Right forelimb (tissue), 1 donor: ENCODE data around the gene ULK2.
"Not testable (repeated sequence)": the region's sequence is repeated elsewhere in the genome, so short reads cannot be mapped to it uniquely, and the experiment has no call there.

ENCODE experiments used
- DNase-seq: peaks from one replicate; pipeline ENCODE4 v3.0.0-alpha.2; 2018

Gene ULK2

DNA sequence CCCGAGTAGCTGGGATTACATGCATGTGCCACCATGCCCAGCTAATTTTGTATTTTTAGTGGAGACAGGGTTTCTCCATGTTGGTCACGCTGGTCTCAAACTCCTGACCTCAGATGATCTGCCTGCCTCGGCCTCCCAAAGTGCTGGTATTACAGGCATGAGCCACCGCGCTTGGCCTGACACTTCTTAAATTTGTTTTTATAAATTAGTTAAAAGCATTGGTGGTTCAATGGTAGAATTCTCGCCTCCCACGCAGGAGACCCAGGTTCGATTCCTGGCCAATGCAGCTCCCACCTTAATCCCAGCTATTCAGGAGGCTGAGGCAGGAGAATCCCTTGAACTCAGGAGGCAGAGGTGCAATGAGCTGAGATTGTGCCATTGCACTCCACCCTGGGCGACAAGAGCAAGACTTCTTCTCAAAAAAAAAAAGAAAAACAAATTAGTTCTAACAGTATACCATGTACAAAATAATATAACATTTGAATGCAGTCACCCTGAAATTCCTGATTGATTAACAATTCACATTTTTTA, 7.0 kb downstream of the ULK2 start:
- not testable (repeated sequence) for DNase-seq

DNA sequence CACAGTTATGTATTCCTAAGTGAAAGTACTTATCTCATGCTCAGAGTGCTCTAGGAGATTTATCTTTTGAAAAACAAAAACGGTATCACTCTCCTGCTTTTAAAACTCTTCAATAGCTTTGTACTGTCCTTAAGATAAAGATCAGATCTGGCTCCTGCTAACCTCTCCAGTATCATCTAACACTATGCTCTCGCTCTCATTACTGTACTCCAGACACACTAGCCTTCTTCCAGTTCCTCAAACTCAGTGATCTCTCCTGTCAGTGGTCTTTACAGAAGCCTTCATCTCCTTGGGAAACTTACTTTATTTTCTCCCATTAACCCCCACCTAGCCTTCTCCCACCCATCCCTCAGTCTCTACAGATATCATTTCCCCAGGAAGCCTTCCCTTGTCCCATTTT, 10.1 kb downstream of the ULK2 start:
- no peak for DNase-seq

DNA sequence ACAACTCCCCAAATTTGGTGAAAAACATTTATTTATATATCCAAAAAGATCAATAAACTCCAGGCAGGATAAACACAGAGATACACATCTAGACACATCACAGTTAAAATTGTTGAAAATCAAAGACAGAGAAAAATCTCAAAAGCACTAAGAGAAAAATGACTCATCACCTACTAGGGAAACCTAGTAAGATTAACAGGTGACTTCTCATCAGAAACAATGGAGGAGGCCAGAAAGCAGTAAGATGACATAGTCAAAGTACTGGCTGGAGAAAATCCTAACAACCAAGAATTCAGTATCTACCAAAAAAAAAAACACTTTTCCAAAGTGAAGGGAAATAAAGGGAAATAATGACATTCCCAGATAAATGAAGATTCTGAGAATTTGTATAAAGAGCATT, 33.8 kb downstream of the ULK2 start:
- no peak for DNase-seq

DNA sequence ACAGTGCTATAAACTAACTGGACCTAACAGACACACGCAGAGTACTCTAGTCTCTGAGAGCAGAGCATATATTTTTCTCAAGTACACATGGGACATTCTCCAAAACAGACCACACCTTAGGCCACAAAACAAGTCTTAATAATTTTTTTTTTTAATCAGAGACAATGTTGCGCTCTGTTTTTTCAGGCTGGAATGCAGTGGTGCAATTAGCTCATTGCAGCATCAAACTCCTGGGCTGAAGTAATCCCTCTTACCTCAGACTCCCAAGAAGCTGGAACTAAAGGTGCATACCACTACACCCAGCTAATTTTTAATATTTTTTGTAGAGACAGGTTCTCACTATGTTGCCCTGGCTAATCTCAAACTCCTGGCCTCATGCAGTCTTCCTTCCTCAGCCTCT, 37.7 kb downstream of the ULK2 start:
- DNase-seq, result no peak

DNA sequence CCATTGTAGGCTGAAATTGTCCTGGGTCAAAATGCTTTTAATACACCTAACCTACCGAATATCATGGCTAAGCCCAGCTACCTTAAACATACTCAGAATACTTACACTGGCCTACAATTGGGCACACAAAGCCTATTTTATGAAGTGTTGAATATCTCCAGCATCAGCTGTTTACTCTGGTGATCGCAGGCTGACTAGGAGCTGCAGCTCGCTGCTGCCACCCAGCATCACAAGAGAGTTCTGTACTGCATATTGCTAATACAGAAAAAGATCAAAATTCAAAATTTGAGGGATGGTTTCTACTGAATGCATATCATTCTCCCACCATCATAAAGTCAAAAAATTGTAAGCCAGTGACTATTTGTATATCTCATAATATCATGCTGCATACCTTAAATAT, 55.3 kb downstream of the ULK2 start:
- DNase-seq, result no peak

DNA sequence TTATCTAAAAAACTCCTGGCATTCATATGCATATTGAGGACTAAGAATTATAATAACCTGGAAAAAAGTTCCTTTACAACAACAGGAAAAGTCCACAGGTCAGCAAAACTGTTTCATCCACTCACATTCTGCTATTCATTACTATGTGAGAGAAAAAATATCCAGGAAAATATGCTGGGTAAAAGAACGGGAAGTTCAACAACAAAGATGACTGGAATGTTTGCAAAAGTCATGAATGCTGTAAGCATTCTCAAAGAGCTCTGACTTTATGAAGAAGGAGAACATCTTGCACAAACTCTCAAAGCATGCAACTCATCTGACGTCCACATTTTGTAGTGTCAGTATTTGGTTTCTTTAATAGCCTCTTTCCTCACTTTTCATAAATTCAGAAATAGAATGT, 62.7 kb downstream of the ULK2 start:
- DNase-seq, result no peak

DNA sequence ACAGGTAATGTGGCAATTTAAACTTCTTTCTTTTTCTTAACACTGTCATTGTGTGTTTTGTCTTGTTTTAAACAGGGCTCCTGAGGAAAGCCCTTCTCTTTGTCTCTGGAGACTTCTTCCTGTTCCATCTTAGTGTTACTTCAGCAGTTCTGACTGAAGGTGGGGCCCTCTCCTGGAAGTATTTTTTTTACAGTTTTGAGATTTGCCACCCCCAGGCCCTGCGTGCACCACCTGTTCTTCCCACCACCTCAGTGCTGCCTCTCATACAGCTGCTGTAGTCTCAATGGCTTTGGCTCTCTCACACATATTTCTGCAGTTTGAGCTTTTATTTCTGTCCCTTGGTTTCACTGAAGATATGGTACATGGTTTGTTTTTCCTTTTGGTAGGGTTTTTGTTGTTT, 67.2 kb downstream of the ULK2 start:
- DNase-seq, result no peak

DNA sequence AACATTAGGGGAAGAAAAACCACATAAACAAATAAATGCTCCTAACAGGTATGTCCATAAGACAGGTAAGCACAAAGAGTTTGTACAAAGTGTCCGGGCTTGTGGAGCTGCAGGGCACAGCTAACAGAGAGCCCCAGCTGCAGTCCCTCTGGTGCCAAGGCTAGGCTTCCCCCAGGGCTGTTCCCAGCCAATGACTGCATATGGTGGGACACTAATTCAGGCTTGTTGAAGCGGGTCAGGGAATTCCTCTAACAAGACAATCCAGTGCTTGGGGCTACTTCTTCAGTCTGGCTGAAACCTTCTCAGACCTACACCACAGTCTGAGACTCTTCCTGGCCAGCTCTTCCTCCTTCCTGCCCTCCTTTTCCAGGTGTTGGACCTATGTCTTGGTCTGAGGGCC, 67.9 kb downstream of the ULK2 start:
- DNase-seq, result no peak

DNA sequence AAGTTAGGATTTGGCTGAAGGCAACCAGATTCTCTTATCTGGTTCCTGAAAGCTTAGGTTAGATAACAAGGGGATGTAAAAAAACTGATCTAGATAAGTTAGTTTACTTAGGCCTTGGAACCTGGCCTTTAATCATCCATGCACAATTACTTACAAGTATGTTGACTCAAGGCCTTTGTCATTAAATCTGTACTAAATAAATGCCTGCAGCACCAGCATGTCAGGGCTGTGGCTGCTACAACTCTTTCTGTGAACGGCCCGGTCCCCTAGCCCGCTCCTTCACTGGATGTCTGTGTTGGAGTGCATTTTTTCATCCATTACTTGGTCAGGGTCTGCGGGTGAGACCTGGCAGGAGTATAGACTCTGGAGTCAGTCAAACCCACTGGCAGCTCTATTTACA, 71.3 kb downstream of the ULK2 start:
- DNase-seq, result no peak

DNA sequence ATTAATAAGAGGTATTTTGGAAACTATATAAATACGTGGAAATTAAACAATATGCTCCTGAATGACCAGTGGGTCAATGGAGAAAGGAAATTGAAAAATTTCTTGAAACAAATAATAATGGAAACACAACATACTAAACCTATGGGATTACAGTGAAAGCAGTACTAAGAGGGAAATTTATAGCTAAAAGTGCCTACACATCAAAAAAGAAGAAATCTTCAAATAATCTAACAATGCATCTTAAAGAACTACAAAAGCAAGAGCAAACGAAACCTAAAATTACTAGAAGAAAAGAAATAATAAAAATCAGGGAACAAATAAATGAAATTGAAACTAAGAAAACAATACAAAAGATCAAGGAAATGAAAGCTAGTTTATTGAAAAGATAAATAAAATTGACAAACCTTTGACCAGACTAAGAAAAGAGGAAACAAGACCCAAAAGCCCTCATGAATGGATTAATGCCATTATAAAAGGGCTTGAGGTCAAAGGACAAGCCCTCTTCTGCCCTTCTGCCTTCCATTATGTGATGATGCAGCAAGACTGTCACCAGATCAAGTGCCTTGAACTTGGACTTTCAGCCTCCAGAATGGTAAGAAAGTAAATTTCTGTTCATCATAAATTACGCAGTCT, 75.7 kb downstream of the ULK2 start:
- DNase-seq, result no peak

DNA sequence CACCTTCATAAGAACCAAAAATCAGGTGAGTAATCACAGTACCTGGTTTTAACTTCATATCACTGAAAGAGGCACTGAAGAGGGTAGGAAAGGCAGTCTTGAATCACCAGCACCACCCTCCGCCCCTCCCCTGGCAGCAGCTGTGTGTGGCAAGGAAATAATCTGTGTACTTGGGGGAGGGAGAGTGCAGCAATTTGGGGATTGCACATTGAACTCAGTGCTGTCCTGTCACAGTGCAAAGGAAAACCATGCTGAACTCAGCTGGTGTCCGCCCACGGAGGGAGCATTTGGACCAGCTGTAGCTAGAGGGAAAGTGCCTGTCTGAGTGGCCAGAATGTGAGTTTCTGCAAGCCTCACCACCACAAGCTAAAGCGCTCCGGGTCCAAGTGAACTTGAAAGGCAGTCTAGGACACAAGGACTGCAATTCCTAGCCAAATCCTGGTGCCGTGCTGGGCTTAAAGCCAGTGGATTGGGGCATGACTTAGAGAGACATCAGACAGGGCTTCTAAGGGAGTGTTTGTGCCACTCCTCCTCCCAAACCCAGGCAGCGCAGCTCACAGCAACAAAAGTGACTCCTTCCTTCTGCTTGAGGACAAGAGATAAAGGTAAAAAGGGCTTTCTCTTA, 79.9 kb downstream of the ULK2 start:
- no peak for DNase-seq

DNA sequence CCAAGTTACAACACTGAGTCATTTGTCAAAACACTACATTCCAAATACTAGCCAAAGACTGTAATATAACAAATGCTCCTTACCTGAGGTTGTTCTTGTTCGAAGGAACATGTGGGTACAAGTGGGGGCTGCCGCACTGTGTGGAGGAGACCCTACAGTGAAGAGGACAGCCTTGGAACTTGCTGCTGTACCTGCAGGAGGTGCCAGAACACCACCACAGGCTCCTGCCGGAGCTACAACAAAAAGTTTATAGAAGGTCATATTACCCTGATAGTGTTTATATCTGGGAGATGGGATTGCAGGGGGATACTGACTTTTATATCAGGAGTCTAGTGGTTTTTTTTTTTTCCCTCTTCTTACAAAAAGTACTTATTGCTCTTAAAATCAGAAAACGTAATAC, 81.9 kb downstream of the ULK2 start:
- DNase-seq, result no peak

DNA sequence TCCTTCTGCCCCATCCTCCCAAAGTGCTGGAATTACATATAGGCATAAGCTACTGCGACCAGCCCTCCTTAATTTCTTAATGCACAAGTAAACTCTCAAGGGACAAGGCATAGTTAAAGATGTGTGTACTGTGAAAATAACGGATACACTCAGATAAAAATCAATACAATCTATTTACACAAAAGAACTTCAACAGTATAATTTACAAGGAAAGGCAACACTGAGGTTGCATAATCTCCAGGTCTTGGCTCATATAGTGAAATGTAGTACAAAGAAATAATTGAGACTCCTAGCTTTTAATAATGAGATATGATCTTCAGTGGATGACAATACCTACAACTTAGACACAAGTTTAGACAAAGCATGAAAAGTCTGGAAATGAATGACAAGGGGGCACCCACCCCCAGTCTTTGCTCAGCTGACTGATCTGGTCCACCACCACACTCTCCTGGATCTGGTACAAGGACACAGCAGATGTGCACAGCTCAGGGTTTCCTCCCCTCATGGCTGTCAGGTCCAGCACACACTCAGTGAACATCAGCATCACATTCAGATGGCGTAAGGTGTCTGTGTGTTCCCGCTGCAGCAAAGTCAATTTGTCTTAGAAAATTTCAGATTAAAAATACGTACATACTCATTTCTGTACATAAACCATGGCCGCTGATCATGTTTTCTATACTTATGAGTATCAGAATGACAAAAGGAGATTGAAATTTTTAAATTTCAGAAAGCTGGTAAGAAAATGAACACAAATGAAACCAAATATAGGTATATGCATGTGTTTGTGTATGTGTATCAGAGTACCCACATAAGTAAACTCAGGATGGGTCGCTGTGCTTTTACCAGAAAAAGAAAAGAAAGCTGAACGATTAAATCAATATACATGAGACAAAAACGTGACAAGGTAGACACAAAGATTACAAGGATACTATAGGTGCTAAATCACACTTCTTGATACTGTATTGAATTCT, 86.0 kb downstream of the ULK2 start:
- DNase-seq, result no peak

DNA sequence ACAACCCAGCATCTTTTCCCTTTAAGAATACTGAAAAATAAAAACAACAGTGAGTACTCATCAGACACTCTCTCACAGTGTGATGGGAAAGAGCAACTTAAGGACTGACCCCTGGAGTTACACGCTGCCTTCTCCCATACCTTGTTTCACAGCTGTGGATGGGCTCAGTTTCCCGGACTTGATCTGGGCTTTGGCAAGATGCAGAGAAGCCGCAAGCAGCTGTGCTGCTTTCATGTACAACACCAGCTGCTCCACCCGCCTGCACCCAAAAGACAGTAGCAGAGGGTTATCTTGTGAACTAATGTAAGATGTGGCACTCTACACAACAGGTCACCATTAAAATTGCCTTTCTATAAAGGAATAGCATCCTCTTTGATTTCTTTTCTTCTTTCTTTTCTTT, 86.9 kb downstream of the ULK2 start:
- no peak for DNase-seq

DNA sequence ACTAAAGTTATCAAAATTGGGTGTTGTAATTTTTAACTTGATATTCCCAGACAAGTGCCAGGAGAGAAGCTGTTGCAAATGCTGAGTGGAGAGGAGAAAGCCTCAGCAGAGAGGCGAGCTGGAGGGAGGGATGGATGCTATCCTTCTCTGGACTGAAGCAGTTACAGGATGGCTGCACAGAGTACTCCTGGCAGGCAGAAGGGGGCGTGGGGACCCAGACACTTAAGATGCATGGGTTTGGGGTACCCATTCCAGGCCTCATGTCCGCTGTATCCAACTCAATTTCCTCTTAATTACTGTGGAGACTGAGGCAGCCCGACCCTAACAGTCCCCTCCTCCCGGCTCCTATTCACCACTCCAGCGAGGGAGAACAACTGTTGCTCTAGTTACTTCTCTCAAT, 94.2 kb downstream of the ULK2 start:
- DNase-seq, result no peak

DNA sequence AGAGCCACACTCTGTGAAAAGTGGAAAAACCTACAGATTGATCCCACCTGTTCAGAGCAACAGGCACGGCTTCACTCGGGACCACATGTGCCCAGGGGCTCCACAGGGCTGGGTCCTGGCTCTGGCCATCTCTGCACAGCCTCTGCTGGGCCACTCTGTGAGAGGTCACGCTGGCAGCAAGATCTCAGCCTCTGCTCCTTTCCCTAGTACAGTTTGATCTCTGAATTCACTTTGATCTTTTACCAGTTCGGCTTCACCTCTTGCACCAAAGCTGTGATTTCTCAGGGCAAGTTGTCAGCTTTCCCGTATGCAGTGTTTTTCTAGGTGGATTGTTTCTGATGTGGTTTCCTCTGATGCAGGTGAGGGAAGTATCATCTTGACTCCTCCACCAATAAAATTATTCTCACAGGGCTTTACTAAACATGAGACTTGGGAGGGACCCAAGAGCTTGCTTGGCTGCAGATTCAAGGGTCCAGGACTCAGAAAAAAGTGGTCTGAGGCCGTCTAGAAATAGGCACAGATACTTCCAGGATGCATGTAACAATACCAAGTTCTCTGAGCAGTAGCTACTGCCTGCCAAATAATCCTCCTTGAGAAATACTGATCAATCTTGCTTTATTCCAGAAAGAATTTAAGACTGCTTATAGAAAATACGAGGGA, 95.6 kb downstream of the ULK2 start:
- no peak for DNase-seq

DNA sequence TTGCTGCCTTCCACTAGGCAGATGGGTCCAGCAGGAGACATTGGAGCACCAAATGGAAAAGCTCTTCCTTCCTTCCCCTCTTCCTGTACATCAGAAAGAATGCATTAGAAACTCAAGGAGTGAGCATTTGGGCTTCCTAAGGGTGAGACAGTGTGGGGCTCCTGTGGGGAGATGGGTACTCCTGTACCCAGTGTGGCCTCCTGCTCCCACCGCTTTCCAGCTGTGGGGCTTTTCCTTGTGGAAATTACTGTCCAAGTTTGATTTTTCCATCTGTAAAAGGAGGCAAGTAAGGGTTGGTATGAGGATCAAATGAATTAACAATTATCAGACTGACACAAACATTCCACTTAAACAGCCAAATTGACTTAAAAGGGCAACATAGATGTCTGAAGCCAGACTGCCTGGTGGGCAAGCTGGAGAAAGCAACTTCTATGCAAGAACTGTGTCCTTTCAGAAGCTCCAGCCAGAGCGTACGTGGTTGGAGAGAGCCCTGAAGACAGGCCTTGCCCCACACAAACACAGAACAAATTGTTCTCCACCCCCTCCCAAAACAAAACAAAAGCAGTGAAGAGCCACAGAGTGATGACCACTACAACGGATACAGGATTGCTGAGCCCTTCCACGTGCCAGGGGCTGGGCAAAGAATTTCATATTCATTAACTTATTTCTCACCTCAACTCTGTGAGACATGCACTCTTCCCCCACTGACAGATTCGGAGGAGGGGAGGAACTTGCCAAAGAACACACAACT, 96.6 kb downstream of the ULK2 start:
- no peak for DNase-seq

DNA sequence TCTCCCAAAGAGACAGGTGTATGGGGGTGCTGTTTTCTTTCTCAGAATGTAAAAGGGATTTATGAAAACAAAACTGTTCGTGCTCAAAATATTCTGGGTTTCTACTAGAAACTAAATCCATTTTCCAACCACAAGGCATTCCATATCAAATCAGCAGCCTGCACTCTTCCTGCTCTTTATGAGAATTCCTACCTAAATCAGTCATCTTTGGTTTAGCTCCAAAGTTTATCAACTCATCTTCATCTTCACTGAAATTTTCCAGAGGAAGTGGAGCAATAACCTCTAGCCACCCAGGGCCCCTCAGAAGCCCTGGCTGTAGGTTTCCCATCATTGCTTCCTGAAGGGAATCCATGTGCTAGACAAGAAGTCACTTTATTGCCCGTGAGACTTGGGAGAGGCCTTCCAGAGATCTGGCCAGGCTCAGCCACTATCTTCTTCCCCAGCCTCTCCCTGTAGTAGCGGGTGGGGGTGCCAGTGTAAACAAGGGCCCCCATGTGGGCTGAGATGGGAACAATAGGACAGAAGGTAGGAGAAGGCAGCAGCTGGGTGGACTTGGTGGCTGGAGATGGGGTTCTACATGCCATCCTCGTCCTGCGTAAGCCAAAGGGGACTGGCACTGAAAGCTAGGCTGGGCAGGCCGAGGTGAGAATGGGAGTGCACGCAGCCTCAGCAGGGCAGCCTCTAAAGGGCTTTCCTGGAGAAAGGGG, 97.6 kb downstream of the ULK2 start:
- no peak for DNase-seq

DNA sequence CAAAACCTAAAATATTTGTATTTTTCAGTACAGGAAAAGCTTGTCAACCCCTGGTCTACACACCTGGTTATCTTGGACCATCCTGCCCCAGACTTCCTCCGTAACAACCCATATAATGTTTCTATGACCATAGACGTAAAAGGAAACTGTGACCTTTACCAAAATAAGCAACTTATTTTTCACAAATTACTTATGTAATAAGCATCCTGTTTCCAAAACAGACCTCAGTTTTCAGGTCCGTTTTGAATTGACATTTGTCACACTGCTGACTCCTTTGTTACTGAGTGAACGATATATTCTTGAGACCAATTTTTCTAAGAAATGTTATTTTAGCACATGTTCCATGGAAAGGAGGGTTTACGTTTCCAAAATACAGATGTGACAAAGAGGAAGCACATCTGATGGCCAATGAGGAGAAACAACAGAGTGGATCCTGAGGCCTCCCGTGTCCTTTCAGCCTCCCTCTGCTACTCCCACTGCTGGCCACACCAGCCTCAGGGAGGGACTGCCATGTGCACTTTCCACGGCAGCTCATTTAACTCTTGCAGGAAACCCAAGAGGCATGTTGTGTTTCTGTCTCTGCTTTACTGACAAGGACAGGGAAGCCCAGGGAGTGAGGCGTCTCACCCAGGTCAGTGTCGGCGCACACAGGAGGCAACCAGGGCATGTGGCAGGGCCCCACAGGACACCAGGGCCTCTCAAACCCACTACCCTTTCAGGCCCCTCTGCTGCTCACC, 99.5 kb downstream of the ULK2 start:
- no peak for DNase-seq

DNA sequence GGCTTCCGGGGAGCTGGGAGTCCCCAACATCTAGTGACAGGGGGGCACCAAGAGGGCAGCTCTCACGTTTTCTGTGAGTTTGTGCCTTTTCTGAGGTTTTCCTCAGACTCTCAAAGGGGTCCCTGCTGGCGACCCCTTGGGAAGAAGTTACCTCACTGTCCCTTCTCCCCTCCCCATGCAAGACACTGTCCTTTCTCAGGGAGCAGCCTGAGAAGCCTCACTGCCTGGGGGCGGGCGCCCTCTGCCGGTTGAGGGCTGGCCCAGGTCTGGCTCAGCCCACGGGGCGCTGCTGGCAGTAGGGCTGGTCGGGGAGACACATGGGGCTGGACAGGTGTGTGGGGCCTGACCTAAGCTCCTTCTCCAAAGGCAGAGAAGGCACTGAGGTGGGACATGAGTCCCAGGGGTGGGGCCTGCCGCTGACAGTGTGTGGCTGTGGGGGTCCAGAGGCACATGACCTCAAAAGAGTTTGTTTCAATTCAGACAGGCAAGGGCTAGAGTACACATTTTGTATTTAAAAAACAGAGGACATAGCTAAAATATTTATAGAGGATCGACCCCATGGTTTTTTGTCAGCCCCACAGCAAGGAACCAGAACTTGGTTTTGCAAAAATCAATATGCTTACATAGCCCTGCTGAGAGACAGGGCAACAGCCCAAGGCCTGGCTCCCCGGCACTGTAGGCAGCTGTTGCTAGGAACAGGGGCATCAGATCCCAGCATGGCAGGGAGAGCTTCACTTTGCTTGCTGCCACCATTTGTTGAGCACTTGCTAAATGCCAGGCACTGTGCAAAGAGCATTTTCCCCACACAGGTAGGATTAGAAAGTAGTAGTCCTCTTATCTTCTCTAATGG, 101.1 kb downstream of the ULK2 start:
- peak; percentile 86 for DNase-seq
